Measurements from ENCODE around the gene WDR49.

GRCh38 chr3:167559924-167560323 is 93.8 kb downstream of the WDR49 start:
- TF ChIP-seq CTCF (IDR thresholded peaks at IDR 0.05; ENCODE audit: low read length): no peak
- no peak for TF ChIP-seq EZH2 (IDR thresholded peaks at IDR 0.05; ENCODE audit: borderline replicate concordance, low read length)
